C4-2B (cell line): ENCODE results near the gene FURIN.

ENCODE experiments used
- H3K27ac ChIP-seq: fragments of 450-650 bp; 2 replicates; pipeline ENCODE4 v1.5.1; 2017
- CTCF ChIP-seq: fragments of 450-650 bp; conservative IDR thresholded peaks from 2 replicates; pipeline ENCODE4 v1.5.1; 2017; ENCODE audit warnings: mild to moderate bottlenecking
- ZFX ChIP-seq: fragments of 450-650 bp; IDR thresholded peaks from 2 replicates; pipeline ENCODE4 v1.6.1; 2017

FURIN gene

GRCh38 chr15:90881978-90882721 is 13.8 kb downstream of the FURIN start:
- no peak overlapping the region for H3K27ac ChIP-seq
- TF ChIP-seq ZFX (no peak), CTCF (no peak)

DNA sequence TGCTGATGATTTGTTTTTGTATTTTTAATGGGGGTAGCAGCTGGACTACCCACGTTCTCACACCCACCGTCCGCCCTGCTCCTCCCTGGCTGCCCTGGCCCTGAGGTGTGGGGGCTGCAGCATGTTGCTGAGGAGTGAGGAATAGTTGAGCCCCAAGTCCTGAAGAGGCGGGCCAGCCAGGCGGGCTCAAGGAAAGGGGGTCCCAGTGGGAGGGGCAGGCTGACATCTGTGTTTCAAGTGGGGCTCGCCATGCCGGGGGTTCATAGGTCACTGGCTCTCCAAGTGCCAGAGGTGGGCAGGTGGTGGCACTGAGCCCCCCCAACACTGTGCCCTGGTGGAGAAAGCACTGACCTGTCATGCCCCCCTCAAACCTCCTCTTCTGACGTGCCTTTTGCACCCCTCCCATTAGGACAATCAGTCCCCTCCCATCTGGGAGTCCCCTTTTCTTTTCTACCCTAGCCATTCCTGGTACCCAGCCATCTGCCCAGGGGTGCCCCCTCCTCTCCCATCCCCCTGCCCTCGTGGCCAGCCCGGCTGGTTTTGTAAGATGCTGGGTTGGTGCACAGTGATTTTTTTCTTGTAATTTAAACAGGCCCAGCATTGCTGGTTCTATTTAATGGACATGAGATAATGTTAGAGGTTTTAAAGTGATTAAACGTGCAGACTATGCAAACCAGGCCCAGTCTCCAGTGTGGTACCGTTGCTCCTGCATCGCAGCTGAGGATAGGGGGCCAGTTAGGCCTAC is 14.6 kb downstream of the FURIN start:
- H3K27ac ChIP-seq, result no peak overlapping the region
- TF ChIP-seq ZFX (no peak), CTCF (no peak)

GRCh38 chr15:90883526-90883975 is 15.2 kb downstream of the FURIN start:
- TF ChIP-seq ZFX (no peak), CTCF (no peak)
- no peak overlapping the region for H3K27ac ChIP-seq

- TF ChIP-seq ZFX (no peak), CTCF (no peak)
- H3K27ac ChIP-seq, result no peak within 1 kb of the TSS
These were observed 15.8 kb downstream of the FURIN start, which contains the start of gene FES for GRCh38 chr15:90883976-90884718. FES (plus strand) TSS chr15:90884504; CDS start chr15:90885046, 542 bp downstream.

GRCh38 chr15:90884719-90885431 is 16.5 kb downstream of the FURIN start:
- TF ChIP-seq ZFX, result no peak
- no peak for TF ChIP-seq CTCF
- H3K27ac ChIP-seq, result no peak overlapping the region

DNA sequence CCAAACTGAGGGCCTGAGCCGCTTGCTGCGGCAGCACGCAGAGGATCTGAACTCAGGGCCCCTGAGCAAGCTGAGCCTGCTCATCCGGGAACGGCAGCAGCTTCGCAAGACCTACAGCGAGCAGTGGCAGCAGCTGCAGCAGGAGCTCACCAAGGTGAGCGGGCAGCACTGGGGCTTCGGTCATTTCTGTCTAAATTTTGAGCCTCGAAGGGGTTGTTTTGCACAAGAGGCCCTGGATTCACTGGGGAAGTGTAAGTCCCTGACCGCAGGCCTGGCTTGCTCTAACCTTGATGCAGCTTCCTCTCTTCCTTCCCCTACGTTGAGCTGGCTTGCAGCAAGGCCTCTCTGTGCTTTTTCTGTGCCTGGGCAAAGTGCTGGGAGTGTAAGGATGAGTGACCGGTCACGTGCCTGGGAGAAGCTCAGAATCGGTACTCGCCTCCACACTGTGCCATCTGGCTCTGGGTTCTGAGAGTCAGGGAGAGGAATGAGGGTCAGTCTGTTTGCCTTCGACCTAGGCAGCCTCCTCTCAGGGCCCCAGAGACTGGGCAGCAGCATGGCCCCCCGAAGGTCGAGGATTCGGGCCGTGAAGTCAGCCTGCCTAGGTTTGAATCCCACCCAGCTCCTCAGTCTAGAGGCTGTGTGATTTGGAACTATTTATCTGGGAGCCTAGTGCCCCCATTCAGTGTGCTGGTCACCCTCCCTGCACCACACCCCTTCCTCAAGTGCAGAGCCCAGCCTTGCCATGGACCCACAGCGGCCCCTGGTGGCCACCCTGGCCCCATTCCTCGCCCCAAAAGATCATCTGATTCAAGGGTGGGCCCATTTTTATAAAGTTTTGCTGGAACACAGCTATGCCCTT is 17.3 kb downstream of the FURIN start:
- H3K27ac ChIP-seq, result no peak overlapping the region
- TF ChIP-seq CTCF (peak; percentile 99), ZFX (no peak)
